GM10847 (cell line): ENCODE measurements around the gene MBD2.

Source experiments
- POLR2A ChIP-seq: IDR thresholded peaks from 2 replicates; pipeline ENCODE4 v1.6.1; 2011; ENCODE audit not compliant: insufficient read length; ENCODE audit errors: extremely low read depth

The MBD2 gene

GRCh38 chr18:54149078-54149697, 75.3 kb downstream of the MBD2 start:
- no peak for TF ChIP-seq POLR2A

GRCh38 chr18:54148678-54149077, 75.8 kb downstream of the MBD2 start:
- TF ChIP-seq POLR2A: no peak

GRCh38 chr18:54148151-54148550, 76.3 kb downstream of the MBD2 start:
- TF ChIP-seq POLR2A: no peak

DNA sequence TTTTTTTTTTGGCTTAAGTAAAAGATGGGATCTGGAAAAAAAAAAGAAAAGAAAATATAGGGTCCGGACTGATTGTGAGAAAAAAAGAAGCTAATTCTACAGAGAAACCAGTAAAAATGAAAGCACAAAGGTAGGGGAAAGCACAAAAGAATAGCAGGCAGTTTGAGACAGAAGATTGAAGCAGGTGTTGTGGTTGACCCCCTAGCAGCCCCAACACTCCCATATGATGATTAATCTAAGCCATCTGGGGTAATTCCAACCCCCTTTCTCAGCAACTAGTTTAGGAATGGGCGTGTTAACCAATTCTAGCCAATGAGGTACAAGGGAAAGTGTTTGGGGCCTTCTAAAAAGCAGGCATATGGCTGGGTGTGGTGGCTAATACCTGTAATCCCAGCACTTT, 77.0 kb downstream of the MBD2 start:
- no peak for TF ChIP-seq POLR2A

- no peak for TF ChIP-seq POLR2A
Measured at GRCh38 chr18:54141041-54141608, 83.3 kb downstream of the MBD2 start.

- no peak for TF ChIP-seq POLR2A
Measured at GRCh38 chr18:54140641-54141040, 83.8 kb downstream of the MBD2 start.

- TF ChIP-seq POLR2A: no peak
Measured at GRCh38 chr18:54135216-54135615, 89.3 kb downstream of the MBD2 start.

- TF ChIP-seq POLR2A: no peak
Measured at GRCh38 chr18:54134053-54134452, 90.4 kb downstream of the MBD2 start.

DNA sequence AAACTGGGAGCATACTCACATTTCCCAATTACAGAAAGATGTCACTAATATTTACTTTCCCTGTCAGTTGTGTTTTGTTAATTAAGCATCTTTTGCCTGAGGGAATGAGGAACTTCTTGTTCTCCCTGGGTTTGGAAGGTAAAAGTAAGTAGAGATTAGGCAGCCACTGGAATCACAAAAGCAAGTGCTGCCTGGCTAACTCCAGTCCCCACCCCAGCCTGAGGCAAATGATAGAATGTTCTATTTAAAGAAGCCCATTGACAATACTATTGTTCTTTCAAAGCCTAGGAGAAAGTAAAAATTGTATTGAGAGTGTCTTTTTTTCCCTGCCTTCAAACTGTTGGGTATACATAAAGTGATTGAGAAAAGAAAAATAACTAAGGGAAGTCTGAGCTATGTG, 93.8 kb downstream of the MBD2 start:
- no peak for TF ChIP-seq POLR2A

DNA sequence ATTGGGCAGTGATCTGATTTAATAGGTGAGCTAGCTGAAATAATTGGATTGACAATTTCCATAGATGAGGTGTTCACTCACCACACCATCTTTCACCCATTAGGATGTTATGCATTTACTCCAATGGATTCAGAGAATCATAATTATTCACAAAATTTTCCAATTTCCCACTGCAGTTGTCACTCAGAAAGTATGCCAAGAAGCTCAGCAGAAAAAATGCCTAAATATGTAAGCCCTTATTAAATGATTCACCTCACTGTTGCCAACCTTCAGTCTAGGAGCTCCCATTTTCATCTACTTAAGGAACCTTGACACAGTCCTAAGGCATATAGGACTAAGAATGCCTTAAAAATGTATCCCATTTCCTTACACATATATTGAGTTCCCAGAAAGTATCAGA, 94.3 kb downstream of the MBD2 start:
- no peak for TF ChIP-seq POLR2A

- no peak for TF ChIP-seq POLR2A
Measured at GRCh38 chr18:54129448-54130067, 94.9 kb downstream of the MBD2 start.

DNA sequence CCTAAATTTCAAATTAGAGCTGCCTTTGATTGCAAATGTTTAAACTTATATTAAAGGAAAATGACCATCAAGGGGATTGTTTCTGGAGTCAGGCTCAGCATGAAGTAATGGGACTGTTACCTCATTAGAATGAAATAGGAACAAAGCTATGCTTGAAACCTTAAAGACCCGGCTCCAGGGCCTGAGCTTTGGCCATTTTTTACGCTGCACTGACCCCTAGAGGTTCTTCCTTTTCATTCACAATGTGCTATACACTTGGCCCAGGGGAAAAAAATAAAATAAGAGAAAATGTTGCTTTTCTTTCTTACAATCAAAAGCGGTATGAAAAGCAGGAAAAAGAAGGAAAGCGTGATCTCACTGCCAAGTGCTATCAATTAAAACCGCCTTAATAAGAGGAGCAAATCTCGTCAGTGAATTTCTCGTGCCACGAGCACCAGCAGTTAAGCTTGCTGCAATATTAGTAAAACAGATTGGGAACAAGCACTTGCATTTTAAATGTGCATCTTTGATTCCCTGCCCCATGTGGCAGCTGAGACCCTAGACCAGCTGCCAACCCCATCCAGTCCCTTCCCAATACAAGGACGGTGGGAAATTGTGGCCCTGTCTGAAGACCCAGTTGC, 96.6 kb downstream of the MBD2 start:
- no peak for TF ChIP-seq POLR2A

DNA sequence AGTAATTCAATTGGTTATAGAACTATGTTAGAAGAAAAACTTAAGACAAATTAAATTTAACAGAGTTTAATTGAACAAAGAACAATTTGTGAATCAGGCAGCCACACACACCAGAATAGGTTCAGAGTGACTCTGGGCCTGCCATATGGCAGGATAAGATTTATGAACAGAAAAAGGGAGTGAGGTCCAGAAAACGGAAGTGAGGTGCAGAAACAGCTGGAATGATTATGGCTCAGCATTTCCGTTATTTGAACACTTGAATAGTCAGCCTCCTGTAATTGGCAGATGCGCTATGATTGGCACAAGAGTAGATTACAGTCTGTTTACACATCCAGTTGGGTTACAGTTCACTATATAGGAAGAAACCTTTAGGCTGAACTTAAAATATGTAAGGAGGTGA, 99.0 kb downstream of the MBD2 start:
- no peak for TF ChIP-seq POLR2A

DNA sequence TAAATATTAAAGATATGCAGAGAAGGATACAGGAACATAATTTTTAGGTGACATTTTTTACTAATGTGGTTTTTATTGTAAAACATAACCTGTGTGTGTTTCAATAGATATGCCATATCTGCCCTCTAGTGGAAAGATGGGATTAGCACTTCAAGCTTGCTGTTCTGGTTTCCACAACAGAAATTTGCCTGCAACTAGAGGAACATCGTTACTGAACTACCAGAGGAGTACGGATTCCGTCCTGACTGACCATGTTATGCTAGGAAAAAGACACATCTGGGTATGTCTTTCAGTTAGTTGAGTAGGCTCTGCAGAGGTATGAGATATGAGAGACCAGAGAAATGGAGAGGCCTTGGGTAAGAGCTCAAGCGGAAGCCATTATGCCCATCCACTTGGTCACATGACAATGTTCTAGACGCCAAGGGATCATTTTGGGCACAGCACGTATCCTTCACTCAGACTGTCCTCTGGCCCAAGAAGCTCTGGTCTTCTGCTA, 104.9 kb downstream of the MBD2 start:
- TF ChIP-seq POLR2A: no peak

DNA sequence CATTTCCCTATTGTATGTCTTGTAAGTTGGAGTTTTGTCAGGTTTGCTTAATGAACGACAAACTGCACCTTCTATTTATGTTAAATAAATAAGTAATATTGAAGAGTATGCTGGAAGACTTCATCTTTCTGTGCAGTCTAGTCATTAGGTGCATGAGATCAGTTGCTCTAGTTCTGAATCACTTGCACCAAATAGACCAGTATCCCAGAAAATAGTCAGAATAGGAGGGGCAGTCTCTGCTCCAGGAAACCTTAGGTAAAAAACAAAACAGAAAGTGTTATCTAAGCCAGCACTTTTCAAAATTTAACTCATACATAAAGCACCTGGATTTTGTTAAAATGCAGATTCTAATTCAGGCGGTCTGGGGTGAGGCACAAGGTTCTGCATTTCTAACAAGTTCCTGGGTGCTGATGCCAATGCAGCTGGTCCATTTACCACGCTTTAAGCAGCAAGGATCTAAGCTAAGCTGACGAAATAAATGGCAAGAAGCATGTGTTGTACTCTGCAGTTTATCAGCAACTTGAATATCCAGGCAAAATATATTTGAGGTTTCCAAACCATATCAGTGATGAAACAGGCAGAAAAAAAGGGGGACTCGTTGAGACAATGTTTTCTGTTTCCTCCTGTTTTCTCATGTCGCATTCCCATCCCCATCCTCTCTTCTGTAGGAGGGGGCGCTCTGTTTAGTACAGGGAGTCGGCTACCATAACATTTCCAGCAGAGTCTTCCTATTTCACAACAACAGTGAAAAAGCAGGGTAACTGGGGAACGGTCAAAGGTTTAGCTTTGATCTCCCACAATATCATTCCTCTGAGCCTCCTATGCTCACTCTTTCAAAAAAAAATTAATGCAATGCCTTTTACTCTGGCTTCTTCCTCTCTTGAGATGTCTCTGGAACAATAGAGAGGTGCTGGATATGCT, 106.4 kb downstream of the MBD2 start:
- TF ChIP-seq POLR2A: no peak
